ENCODE measurements around the gene FAM117B.

- TF ChIP-seq USF2 (IDR thresholded peaks at IDR 0.05; ENCODE audit: low read length) = no peak
- no peak for TF ChIP-seq JUN (IDR thresholded peaks at IDR 0.05; ENCODE audit: low read depth, low read length)
- TF ChIP-seq CTCF (IDR thresholded peaks at IDR 0.05; ENCODE audit: control extremely low read depth in 1 of 3, insufficient read depth in 1 of 3, low read depth in 1 of 3, low read length in 3 of 3) = no peak
- TF ChIP-seq ZNF274 (IDR thresholded peaks at IDR 0.05; ENCODE audit: borderline replicate concordance, extremely low read depth, low read length) = no peak
- no peak for TF ChIP-seq E2F6 (IDR thresholded peaks at IDR 0.05)
- TF ChIP-seq SIX5 (IDR thresholded peaks at IDR 0.05; ENCODE audit: low read depth, low read length) = no peak
- TF ChIP-seq POLR2A (IDR thresholded peaks at IDR 0.05; ENCODE audit: control extremely low read depth in 1 of 2, low read depth in 2 of 2, low read length in 2 of 2) = no peak
- TF ChIP-seq POLR2AphosphoS5 (IDR thresholded peaks at IDR 0.05; ENCODE audit: low read depth, low read length) = no peak
Observed at GRCh38 chr2:202657876-202658275, 23.1 kb downstream of the FAM117B start.

Data from H1 (cell line).